Left lung (tissue), 10 donors: ENCODE data around the gene BEND5. TPM values are rescaled to one million over a fixed set of nuclear protein-coding genes. Genes with fewer than 3 reads are reported as not detected.

Experiments
- ATAC-seq: fragments of 200-7000 bp; cut with Tn5 transposase; one replicate; pipeline ENCODE4 v1.9.1; 2020; ENCODE audit warnings: moderate library complexity
- DNase-seq, 4 donors: peaks; one replicate each; pipeline ENCODE4 v3.0.0-alpha.2; 2013 to 2020
- H3K27ac ChIP-seq, 2 donors: fragments of 200-600 bp; sonication (generic) in 1 of 2; one replicate each; pipeline versions ENCODE4 v1.5.0 to v1.8.0; 2020 to 2021
- H3K27me3 ChIP-seq, 2 donors: fragments of 200-600 bp; sonication (generic) in 1 of 2; one replicate each; pipeline versions ENCODE4 v1.5.0 to v1.8.0; 2020 to 2021
- H3K36me3 ChIP-seq, 2 donors: fragments of 200-600 bp; sonication (generic) in 1 of 2; one replicate each; pipeline versions ENCODE4 v1.5.0 to v1.8.0; 2020 to 2021
- H3K4me1 ChIP-seq, 2 donors: fragments of 200-600 bp; one replicate each; pipeline ENCODE4 v1.8.0; 2021
- H3K4me3 ChIP-seq, 2 donors: fragments of 200-600 bp; sonication (generic) in 1 of 2; one replicate each; pipeline versions ENCODE4 v1.5.0 to v1.8.0; 2020 to 2021; ENCODE audit warnings: mild to moderate bottlenecking in 1 of 2
- H3K9me3 ChIP-seq, 2 donors: fragments of 200-600 bp; sonication (generic) in 1 of 2; one replicate each; pipeline versions ENCODE4 v1.5.0 to v1.8.0; 2020 to 2021
- CTCF ChIP-seq, 2 donors: fragments of 200-600 bp; sonication (generic) in 1 of 2; IDR thresholded peaks; one replicate each; pipeline versions ENCODE4 v1.5.0 to v1.8.0; 2021; ENCODE audit warnings: antibody characterized with exemption in 2 of 2
- intact Hi-C, 2 donors: fragments of 100-400 bp; cut with DNase I; formaldehyde crosslinking; loops; one replicate each; pipeline versions ENCODE4 v1.11.2 to v1.14.2; 2022
- polyA plus RNA-seq, 6 donors: library from polyadenylated mRNA; unstranded; fragments of 120-200 nt; gene quantifications; one replicate each; pipeline ENCODE4 v1.2.1, GENCODE V29; 2013; ENCODE audit not compliant: insufficient read length in 6 of 6
- total RNA-seq, 2 donors: library from RNA; stranded (reverse); fragmentation: NEBNext Ultra II Directional; extraction: Animal tissue kit (Norgen Biotek cat#: 25700); gene quantifications; one replicate each; pipeline ENCODE4 v1.2.1, GENCODE V29; 2021
- donor health status: DM: no; HTN: yes; CAD: no.
- donor health status: DM: no; HTN: no; CAD: no.

Gene BEND5
- total and polyA plus RNA-seq, 8 donors, result 2.2 to 41.2 (median 33.8) TPM

- ATAC-seq (no peak), DNase-seq (no peak)
- Histone ChIP-seq H3K4me1 (peaks cover 0 to 1% of the 10 kb centered on the region in 2 donors), H3K36me3 (no peaks in the 10 kb centered on the region), H3K4me3 (no peak overlapping the region), H3K27me3 (no peaks in the 10 kb centered on the region), H3K9me3 (no peaks in the 10 kb centered on the region), H3K27ac (no peak overlapping the region)
- intact Hi-C loops, result no loop called here
- TF ChIP-seq CTCF (IDR thresholded peaks at IDR 0.05), result no peak
Observed at GRCh38 chr1:48720929-48721328, 55.8 kb downstream of the BEND5 start.

GRCh38 chr1:48718705-48719104, 58.0 kb downstream of the BEND5 start:
- DNase-seq (no peak), ATAC-seq (peak; percentile 71)
- intact Hi-C loops, result no loop called here
- Histone ChIP-seq H3K36me3 (no peaks in the 10 kb centered on the region), H3K4me3 (no peak overlapping the region), H3K27me3 (no peaks in the 10 kb centered on the region), H3K27ac (no peak overlapping the region), H3K4me1 (peaks cover 0 to 5% of the 10 kb centered on the region in 2 donors), H3K9me3 (no peaks in the 10 kb centered on the region)
- TF ChIP-seq CTCF (IDR thresholded peaks at IDR 0.05), result no peak

- no peak for TF ChIP-seq CTCF (IDR thresholded peaks at IDR 0.05)
- H3K9me3 ChIP-seq, result no peaks in the 10 kb centered on the region
- intact Hi-C loops, result no loop called here
- no peaks in the 10 kb centered on the region for H3K27me3 ChIP-seq
- H3K4me3 ChIP-seq, result no peak overlapping the region
- DNase-seq (no peak), ATAC-seq (peak; percentile 25)
- H3K36me3 ChIP-seq, result no peaks in the 10 kb centered on the region
- H3K27ac ChIP-seq, result no peak overlapping the region
- peaks cover 0 to 5% of the 10 kb centered on the region in 2 donors for H3K4me1 ChIP-seq
Observed at GRCh38 chr1:48718116-48718630, 58.5 kb downstream of the BEND5 start.

DNA sequence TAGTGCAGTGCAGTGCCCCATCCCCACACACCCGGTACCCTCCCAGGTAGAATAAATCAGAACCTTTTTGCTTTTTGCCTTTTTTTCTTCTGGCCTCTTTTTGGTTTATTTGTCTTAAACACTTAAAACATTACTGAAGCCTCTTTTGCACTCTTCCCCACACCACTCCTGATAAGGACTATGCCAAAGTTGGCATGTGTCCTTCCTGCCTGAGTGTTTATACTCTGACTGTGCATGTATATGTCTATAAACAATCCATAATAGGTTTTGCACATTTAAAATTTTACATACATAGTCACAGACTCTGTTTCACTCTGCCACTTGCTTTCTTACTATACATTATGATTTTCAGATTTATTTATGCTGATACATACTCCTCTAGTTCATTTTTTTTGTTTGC, 59.6 kb downstream of the BEND5 start:
- Histone ChIP-seq H3K4me3 (no peak overlapping the region), H3K9me3 (no peaks in the 10 kb centered on the region), H3K27me3 (no peaks in the 10 kb centered on the region), H3K4me1 (peaks cover 0 to 5% of the 10 kb centered on the region in 2 donors), H3K36me3 (no peaks in the 10 kb centered on the region), H3K27ac (no peak overlapping the region)
- no peak for DNase-seq
- intact Hi-C loops, result no loop called here
- no peak for TF ChIP-seq CTCF (IDR thresholded peaks at IDR 0.05)
- peak; percentile 54 for ATAC-seq

GRCh38 chr1:48715921-48716320, 60.8 kb downstream of the BEND5 start:
- ATAC-seq (no peak), DNase-seq (no peak)
- Histone ChIP-seq H3K36me3 (no peaks in the 10 kb centered on the region), H3K4me3 (no peak overlapping the region), H3K27ac (no peak overlapping the region), H3K9me3 (no peaks in the 10 kb centered on the region), H3K27me3 (no peaks in the 10 kb centered on the region), H3K4me1 (peaks cover 0 to 5% of the 10 kb centered on the region in 2 donors)
- intact Hi-C loops, result no loop called here
- TF ChIP-seq CTCF (IDR thresholded peaks at IDR 0.05), result no peak
